NCI-H2227 treated with DMSO at 0.1 percent for 48 hours (cell line): Measurements from ENCODE around the gene CCDC144A.
"Not testable (repeated sequence)": the region's sequence is repeated elsewhere in the genome, so short reads cannot be mapped to it uniquely, and the experiment has no call there.

Experiments used
- DNase-seq: peaks from one replicate; lab custom pipeline; 2025; lab: John Stamatoyannopoulos, UW

Gene CCDC144A, protein sequence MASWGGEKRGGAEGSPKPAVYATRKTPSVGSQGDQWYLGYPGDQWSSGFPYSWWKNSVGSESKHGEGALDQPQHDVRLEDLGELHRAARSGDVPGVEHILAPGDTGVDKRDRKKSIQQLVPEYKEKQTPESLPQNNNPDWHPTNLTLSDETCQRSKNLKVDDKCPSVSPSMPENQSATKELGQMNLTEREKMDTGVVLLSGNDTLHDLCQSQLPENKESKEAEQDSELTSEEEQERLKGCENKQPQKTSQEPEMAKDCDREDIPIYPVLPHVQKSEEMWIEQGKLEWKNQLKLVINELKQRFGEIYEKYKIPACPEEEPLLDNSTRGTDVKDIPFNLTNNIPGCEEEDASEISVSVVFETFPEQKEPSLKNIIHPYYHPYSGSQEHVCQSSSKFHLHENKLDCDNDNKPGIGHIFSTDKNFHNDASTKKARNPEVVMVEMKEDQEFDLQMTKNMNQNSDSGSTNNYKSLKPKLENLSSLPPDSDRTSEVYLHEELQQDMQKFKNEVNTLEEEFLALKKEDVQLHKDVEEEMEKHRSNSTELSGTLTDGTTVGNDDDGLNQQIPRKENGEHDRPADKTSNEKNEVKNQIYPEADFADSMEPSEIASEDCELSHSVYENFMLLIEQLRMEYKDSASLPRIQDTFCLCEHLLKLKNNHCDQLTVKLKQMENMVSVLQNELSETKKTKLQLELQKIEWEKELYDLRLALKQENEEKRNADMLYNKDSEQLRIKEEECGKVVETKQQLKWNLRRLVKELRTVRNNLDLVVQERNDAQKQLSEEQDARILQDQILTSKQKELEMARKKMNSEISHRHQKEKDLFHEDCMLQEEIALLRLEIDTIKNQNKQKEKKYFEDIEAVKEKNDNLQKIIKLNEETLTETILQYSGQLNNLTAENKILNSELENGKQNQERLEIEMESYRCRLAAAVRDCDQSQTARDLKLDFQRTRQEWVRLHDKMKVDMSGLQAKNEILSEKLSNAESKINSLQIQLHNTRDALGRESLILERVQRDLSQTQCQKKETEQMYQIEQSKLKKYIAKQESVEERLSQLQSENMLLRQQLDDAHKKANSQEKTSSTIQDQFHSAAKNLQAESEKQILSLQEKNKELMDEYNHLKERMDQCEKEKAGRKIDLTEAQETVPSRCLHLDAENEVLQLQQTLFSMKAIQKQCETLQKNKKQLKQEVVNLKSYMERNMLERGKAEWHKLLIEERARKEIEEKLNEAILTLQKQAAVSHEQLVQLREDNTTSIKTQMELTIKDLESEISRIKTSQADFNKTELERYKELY (N-terminal part only)

DNA sequence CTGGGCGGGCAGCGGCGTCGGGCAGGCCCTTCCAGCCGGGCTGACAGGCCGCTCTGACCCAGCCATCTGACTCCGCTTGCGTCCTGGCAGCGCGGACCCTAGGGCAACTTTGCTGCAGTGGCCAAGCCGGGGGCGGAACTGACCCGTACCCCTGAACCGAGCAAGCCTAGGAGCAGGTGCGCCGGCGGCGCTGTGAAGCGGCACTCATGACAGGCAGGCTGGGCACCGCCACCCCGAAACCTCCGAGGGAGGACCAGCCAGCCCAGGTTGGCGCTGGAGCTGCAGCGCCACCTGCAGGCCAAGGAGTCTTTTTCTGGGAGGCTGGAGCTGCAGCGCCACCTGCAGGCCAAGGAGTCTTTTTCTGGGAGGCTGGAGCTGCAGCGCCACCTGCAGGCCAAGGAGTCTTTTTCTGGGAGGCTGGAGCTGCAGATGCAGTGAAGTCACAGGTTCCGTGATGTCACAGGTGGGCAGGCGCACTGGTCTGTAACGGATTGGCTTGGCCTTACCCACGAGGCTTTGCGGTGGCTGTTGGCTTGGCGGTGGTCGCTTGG, at the start of gene CCDC144A:
Gene CCDC144A, plus strand, starts transcription at position 511 of the 551 bp plus-strand sequence. CDS start 160 bp downstream, outside the sequence.
- not testable (repeated sequence) for DNase-seq

DNA sequence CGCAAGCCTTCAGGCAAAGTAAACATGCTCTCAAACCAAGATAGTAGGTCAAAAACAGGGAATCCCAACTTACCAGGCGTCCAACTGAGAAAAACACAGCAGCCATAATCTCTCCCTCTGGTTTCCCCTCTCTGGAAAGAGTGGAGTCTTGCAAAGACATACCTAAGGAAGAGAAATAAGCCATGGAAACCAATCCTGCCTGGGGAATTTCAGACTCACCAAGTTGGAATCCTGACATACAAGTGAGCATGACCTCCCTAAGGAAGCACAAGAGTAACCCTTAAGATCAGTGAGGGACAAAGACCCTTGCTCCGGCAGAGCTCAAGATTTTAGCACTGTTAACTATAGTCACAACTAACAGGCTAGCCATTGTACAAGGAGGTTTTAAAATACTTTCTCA, 40.5 kb upstream of the CCDC144A start:
- DNase-seq, result no peak

DNA sequence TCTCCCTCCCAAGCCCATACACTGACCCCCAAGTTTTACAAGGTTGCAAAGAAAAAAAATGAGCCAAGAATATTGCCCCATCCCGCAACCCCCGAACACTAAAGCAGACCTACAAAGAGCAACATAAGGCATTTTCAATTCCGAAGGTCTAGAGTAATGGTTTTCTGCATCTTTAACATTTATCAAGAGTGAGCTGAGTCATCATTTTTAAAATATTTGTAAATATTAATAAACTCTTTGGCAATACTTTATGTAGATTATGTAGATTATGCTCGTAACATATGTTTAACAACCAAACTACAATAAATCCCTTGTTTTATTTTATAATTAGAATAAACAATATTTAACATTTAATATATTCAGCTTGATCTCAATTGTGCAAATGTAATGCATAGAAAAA, 37.8 kb upstream of the CCDC144A start:
- no peak for DNase-seq

DNA sequence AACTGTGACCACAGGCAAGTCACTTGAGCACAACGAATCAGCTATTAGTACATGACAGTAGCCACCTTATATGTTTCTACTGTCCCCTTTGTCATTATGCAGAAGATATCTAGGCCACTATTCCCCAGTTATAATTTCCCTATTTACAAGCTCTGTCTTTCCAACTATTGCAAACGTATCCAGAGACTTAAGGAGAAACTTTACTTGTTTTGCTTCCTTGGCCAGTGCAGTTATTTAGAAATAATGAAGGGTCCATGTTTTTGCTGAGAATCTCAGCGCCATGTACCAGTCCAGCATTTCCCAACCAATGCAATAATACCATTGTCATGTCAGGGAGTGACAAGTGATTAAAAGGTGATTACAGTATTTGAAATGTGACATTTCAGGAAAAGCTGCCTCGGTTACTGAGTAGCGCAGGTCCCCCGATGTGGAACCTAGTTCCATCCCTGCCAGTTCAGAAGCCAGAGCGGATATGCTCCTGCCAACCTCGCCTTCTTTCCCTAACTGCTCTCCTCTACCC, 37.1 kb upstream of the CCDC144A start:
- no peak for DNase-seq

DNA sequence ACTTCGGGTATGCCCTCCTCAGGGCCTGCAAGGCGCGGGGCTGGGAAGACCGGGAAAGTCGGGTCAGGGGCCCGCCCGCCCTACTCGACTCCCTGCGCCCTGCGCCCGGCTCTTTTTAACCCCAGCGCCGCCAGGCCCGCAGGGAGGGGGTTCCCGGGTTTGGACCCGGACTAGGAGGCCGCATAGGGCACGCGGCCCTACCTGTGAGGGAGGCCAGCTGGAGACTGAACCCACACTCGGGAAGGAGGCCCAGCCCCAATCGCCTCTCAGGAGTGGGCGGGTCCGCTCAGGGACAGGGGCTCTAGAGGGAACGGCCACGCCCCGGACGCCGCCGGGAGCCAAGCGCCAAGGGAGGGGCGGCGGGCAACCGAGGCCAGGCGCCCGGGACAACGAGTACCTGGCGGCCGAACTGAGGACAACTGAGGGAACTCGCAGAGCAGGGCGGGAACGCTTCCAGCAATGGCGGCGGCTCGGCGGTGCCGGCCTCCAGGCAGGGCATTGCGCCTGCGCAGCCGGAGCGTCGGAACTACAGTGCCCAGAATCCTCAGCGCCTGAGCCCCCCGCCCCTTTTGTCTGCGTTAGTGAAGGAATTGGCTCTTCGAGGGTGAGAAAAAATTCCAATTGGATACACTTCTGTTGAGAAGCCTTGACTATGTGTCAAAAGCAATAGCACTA, 36.5 kb upstream of the CCDC144A start, which contains the start of gene ZNF624:
Gene ZNF624, minus strand, starts transcription at position 484 of the 675 bp plus-strand sequence.
- peak; percentile 93 for DNase-seq

DNA sequence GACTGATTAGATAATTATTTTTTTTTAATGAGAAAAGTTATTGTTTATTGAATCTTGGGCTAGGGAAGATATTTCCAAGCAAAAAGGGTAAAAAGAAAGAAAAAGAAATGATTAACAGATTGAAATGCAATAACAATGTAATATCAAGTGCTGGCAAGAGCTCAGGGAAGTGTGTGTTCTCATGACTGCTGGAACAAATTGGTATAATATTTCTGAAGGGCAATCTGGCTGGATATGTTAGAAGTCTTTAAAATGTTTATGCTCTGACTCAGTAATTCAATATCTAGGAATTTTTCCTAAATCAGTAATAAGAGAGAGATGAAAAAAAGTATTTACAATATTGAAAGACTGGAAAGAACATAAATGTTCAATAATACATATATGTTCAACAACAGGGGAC, 28.8 kb upstream of the CCDC144A start:
- DNase-seq, result no peak

DNA sequence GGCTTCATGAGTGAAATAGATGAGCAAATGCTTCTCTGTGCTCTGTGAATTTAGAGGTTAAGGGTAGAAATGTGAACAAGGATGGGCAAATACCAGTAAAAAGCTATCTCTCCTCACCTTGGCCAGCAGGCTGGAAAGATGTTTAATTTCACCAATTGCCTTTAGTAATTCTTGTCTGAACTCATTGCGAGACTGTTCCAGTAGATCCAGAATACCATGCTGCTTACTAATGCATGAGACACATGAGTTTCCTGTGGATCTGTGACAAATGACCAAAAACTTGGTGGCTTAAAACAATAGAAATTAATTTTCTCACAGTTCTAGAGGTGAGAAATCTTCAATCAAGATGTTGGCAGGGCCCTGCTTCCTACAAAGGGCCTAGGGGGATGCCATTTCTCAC, 27.1 kb upstream of the CCDC144A start:
- DNase-seq, result no peak

DNA sequence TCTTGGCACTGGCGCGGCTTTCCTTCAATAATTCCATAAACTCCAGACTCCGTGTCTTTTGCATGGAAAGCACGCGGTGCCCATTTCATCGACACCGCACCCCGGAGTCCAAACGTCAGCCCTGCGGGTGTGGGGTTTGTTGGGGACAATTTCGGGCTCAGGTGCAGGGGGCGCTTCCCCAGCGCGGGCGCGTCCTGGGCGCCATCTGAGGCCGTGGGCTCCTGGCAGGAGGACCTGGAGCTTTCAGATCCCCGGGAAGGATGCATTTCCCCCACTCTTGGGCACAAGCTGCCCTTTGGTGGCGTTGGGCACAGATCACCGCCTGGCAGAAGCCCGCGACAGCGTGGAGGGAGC, 23.5 kb upstream of the CCDC144A start:
- not testable (repeated sequence) for DNase-seq

DNA sequence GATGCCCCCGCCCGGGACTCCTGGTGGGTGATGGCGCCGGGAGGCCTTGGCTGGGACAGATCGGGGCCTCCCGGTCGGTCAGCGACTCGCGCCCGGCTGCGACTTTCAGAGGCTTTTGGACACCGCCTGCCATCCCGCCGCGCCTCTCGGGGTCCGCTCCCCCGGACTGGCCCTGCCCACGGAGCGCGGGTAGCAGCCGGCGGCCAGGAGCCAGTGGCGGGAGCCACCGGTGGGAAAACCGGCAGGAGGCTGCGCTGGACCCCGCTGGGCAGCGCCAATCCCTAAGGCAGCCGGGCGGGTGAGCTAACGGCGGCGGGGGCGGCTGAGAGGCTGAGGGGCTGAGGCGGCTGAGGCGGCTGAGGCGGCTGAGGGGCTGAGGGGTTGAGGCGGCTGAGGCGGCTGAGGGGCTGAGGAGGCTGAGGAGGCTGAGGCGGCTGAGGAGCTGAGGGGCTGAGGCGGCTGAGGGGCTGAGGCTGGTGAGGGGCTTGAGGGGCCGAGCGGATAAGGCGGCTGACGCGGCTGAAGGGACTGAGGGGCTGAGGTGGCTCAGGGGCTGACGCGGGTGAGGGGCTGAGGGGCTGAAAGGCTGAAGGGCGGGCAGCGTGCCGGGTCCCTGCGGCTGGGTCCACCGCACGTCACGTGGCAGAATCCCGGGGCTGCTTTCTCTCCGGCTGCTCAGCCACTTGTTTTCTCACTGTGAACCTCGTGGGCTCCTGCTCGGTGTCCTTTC, 23.0 kb upstream of the CCDC144A start:
- DNase-seq, result not testable (repeated sequence)

DNA sequence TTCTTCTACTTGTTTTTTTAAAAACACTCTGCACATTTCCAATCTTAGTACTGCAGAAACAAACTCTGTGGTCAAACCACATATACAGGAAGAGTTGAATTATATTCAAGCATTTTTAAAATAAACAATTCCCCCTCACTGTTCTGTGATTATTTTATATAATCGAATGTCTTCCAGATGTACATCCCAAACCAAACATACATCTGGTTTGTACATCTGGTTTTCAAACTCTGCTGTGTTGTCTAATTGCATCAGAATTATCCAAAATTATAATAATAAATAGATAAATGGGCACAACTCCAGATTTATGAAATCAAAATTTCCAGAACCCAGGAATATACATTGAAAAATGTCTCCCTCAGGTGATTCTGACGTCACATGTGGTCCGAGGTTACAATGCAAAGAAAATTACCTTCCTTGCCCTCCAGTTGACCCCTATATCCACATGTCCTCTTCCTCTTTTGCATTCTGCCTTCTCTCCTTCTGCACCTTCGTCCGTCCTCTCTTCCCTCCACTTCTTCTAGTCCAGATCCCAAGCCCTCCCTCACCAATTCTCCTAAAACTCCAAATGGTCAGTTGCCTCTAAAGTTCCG, 13.3 kb upstream of the CCDC144A start:
- no peak for DNase-seq

DNA sequence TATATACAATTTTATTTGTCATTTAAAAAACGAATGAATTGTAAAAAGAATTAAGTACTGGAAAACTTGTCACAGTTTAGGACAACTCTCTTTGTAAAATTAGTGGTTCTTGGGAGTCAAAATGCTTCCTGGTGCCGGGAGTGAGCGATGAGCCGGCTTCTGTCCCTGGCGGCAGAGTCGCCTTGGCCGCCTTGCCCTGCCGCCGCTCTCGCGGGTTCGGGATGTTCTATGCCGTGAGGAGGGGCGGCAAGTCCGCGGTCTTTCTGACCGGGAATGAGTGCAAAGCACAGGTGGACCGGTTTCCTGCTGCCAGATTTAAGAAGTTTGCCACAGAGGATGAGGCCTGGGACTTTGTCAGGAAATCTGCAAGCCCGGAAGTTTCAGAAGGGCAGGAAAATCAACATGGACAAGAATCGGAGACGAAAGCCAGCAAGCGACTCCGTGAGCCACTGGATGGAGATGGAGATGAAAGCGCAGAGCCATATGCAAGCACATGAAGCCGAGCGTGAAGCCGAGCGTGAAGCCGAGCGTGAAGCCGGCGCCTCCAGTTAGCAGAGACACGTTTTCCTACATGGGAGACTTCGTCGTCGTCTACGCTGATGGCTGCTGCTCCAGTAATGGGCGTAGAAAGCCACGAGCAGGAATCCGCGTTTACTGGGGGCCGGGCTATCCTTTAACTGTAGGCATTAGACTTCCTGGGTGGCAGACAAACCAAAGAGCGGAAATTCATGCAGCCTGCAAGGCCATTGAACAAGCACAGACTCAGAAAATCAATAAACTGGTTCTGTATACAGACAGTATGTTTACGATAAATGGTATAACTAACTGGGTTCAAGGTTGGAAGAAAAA, 6.5 kb upstream of the CCDC144A start:
- DNase-seq, result not testable (repeated sequence)

DNA sequence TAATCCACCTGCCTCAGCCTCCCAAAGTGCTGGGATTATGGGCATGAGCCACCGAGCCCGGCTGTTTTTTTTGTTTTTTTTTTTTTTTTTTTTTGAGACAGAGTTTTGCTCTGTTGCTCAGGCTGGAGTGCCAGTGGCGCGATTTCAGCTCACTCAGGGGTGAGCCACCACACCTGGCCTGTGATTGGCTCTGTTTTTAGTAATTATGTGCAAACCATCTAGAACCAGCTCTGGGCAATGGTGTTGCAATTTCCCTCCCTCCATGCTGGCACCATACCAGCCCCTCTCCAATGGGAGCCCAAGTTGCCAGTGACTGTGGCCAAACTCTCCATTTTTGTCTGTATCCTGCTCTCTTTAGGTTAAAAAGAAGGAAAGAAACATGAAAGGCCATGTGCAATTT, 4.0 kb upstream of the CCDC144A start:
- DNase-seq, result not testable (repeated sequence)

DNA sequence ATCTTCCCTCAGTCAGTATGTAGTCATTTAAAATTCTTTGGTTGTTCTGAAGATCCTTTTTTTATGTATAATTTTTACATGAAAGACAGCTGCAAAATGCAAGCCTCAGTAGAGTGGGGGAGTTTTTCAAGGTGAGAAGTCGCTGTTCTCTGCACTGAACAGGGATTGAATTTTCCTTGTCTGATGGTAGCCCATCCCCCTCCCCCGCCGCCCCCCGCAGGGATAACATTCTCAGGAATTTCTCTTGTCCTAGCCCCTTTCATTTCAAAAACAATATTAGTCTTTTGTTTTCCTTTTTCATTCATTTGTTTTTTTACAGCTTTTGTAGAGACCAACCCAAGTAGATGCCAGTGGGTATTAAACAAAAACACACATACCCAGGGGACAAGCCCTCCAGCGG, 2.9 kb upstream of the CCDC144A start:
- DNase-seq, result not testable (repeated sequence)

DNA sequence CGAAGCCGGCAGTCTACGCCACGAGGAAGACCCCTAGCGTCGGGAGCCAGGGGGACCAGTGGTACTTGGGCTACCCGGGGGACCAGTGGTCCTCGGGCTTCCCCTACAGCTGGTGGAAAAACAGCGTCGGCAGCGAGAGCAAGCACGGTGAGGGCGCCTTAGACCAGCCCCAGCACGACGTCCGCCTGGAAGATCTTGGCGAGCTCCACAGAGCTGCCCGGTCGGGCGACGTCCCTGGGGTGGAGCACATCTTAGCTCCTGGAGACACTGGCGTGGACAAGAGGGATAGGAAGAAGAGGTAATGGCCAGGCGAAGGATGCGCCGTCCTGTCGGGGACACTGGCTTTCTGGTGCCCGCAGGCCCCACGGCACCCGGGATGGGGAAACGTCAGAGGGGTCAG, 406 bp downstream of the CCDC144A start:
- DNase-seq, result not testable (repeated sequence)

DNA sequence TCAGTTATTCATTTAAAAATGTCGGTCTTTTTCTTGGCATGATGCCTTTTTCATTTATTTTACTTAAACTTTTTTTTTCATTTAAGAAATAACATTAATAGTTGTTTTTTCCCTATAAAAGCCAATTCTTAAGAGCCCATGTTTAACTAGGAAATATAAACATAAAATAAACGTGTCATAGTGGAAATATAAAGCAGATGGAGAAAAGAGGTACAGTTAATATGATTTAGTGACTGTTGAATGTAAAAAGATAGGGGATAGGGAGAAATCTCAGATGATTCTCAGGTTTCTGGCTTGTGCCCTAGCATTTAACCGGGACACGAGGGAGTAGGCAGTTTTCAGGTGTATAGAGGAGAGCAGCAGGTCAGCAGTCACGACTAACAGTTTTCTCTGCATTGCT, 7.6 kb downstream of the CCDC144A start:
- DNase-seq, result not testable (repeated sequence)

DNA sequence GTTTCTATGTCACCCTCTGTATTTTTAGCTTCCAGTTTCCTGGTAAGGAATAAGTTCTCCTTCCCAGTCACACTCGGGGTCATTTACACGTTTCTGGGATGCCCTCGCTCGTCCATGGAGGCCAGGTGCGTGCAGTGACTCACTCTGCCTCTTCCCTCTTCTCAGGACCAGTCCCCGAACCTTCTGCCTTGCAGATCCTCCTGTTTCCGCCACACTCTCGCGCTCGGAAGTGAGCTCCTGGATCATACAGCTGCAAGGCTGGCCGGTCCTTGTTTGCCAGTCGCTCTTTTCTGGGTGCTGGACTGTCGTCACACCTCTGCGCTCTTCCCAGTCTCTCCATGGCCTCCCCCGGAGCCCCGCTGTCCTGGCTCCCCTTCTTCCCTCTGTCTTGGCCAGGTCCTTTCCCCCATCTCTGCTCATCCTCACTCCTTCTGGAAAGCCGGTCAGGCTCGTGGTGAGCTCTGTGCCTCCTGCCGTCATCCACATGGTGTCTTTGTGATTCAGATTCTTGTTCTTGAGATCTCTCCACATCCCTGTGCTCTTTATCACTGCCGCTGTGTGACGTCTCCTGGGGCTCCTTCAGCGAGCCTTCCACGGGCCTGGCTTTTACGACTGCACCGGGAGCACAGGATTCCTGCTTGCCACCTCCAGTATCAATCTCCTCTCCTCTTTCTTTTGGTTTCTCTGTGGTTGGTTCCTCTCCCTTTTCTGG, 55.6 kb downstream of the CCDC144A start:
- DNase-seq, result not testable (repeated sequence)

DNA sequence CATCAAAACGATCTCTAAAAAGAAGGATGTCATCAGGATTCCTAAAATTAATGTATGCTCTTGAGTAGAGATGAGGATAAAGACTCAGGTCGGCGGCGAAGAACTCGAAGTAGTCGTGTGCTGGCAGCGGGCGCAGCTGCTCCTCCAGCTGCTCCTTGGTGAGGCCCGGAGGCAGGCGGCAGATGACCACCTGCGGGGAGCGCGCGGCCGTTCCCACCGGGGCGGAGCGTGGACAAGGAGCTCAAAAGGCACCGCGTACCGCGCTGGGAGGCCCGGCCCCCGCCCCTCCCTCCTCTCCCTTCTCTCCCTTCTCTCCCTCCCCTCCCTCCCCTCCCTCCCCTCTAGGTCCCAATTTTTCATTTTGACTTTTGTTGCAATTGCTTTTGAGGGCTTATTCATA, 56.5 kb downstream of the CCDC144A start:
- not testable (repeated sequence) for DNase-seq

DNA sequence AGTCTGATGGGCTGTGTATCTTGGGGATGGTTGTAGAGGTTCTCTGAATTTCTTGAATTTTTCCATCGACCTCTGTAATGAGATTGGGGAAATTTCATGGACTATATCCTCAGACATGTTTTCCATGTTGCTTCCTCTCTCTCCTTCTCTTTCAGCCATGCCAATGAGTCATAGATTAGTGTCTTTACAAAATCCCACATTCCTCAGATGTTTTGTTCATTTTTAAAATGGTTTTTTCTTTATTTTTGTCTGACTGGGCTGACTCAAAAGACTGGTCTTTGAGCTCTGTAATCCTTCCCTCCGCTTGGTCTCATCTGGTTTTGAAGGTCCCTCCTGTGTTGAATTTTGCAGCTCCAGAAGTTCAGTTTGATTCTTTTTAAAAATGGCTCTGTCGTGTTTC, 60.5 kb downstream of the CCDC144A start:
- not testable (repeated sequence) for DNase-seq
